Omental fat pad (tissue), 4 donors: ENCODE measurements around the gene DCDC2C. TPM values are rescaled to one million over a fixed set of nuclear protein-coding genes. Genes with fewer than 3 reads are reported as not detected.

Source experiments
- ATAC-seq: fragments of 150-250 bp; one replicate; pipeline ENCODE4 v1.9.1; 2016; ENCODE audit warnings: mild to moderate bottlenecking, moderate library complexity; ENCODE audit not compliant: low FRiP score
- DNase-seq: peaks from one replicate; pipeline ENCODE4 v3.0.0-alpha.2; 2019; ENCODE audit warnings: low spot score
- CTCF ChIP-seq, 3 donors: fragments of 450-650 bp; IDR thresholded peaks; one replicate each; pipeline ENCODE4 v1.5.1; 2016 to 2017; ENCODE audit warnings: antibody characterized with exemption in 3 of 3, mild to moderate bottlenecking in 3 of 3, moderate library complexity in 2 of 3
- total RNA-seq, 4 donors: library from RNA; depleted of rRNA; stranded (reverse); fragments of >200 nt; gene quantifications; one replicate each; pipeline ENCODE4 v1.1.0, GENCODE V29; 2016

DCDC2C gene
- total RNA-seq, 4 donors from 2014 or later = 0.31 to 1.4 TPM; not detected in 2

- no peak for ATAC-seq
- no peak for TF ChIP-seq CTCF (IDR thresholded peaks at IDR 0.05)
- DNase-seq = no peak
Observed at GRCh38 chr2:3696545-3696944, 6.8 kb upstream of the DCDC2C start.

DNA sequence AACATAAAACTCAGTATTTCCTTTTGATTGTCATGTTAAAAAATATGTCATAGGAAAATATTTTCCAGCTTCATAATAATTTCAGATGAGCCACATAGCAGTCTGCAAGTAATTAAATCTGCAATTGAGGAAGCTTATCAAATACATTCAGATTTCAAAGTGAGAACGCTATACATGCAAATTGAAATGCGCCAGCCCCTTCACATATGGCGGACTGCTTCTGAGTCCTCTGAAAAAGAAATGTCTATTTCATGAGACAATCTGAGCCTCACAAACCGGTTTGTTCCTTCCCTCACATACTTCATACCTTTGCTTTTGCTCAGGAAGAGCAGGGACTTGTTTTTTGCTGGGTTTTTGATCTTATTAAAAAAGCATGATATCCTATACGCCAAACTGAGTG, 2.3 kb upstream of the DCDC2C start:
- TF ChIP-seq CTCF (IDR thresholded peaks at IDR 0.05) = no peak
- no peak for DNase-seq

GRCh38 chr2:3703757-3704355, 481 bp downstream of the DCDC2C start:
- DNase-seq = no peak
- TF ChIP-seq CTCF (IDR thresholded peaks at IDR 0.05) = no peak
- no peak for ATAC-seq

More for the DNA sequence above, 2.3 kb upstream of the DCDC2C start:
- no peak for ATAC-seq

GRCh38 chr2:3704692-3705091, 1.3 kb downstream of the DCDC2C start:
- no peak for TF ChIP-seq CTCF (IDR thresholded peaks at IDR 0.05)
- DNase-seq (no peak), ATAC-seq (no peak)

DNA sequence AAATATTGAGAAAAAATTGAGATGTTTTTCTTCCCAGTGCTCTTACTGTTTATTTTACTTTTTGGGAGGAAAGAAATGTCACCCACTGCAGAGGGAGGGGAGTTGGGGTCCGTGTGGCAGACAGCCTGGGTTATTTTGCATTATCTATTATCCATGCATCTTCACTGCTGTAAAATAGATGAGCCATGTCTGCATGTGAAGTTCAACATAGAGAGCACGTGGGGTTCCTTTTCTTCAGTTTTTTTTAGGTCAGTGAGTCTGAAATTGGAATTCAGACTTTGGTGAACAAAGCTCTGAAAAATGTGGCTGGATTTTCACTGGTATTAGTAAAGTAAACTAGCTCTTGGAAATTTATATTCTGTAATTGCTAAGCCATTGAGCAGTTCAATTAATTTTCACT, 2.4 kb downstream of the DCDC2C start:
- ATAC-seq (no peak), DNase-seq (no peak)
- no peak for TF ChIP-seq CTCF (IDR thresholded peaks at IDR 0.05)

- no peak for ATAC-seq
- DNase-seq = no peak
- TF ChIP-seq CTCF (IDR thresholded peaks at IDR 0.05) = no peak
Observed at GRCh38 chr2:3706892-3707291, 3.5 kb downstream of the DCDC2C start.

DNA sequence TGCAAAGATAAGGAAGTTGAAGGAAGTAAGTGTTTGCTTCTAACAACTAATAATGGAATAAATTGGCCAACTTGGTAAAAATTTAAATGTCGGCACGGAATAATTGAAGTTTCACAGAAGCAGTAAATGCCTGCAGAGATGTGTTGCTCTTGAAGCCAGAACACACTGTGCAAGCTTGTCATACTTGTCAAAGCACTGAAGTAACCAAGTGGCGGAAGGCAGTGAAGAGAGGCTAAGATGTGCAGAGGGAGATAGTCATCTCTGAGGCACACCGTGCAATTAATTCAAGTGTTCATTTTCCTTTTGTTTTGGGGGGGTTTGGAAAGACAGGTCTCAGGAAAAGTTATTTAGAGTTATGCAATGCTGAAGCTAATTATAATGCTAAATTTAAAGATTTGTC, 5.2 kb downstream of the DCDC2C start:
- no peak for TF ChIP-seq CTCF (IDR thresholded peaks at IDR 0.05)
- DNase-seq = no peak
- no peak for ATAC-seq
